ENCODE data around the gene NR1I3.

NR1I3 gene

GRCh38 chr1:161193561-161194235, 44.3 kb downstream of the NR1I3 start:
- DNase-seq: no peak

- peak; percentile 73 for DNase-seq
Observed at GRCh38 chr1:161192476-161193465, 45.2 kb downstream of the NR1I3 start.

- no peak for DNase-seq
Observed at GRCh38 chr1:161191971-161192370, 46.0 kb downstream of the NR1I3 start.

- no peak for DNase-seq
Observed at GRCh38 chr1:161190962-161191521, 47.0 kb downstream of the NR1I3 start.

GRCh38 chr1:161189036-161189435, 49.0 kb downstream of the NR1I3 start:
- no peak for DNase-seq

- no peak for DNase-seq
Observed at GRCh38 chr1:161188381-161188780, 49.6 kb downstream of the NR1I3 start.

GRCh38 chr1:161187311-161187710, 50.7 kb downstream of the NR1I3 start:
- no peak for DNase-seq

DNA sequence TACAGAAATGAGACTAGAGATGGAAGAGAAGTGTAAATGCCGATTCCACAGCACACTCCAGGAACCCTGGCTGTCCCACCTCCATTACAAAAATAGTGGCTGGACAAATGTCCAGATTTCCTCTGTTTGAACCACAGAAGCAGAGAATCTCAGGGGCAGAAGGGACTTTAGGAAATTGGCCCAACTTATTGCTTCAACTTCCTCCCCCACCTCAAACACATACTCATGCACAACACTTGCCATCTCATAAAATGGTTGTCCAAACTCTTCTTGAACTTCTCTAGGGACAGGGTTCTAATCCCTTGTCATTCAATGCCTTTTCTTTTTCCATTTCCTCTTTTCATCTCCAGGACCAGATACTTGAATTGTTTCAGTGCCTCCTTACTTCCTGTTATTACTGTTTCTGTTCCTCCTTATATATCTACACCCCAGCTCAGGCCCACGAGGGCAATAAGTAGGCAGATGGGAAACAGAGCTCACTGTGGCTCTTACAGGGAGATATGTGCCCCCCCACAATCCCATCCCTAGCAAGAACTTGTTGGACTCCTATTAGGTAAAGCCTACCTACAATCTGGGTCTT, 52.2 kb downstream of the NR1I3 start:
- DNase-seq: no peak

DNA sequence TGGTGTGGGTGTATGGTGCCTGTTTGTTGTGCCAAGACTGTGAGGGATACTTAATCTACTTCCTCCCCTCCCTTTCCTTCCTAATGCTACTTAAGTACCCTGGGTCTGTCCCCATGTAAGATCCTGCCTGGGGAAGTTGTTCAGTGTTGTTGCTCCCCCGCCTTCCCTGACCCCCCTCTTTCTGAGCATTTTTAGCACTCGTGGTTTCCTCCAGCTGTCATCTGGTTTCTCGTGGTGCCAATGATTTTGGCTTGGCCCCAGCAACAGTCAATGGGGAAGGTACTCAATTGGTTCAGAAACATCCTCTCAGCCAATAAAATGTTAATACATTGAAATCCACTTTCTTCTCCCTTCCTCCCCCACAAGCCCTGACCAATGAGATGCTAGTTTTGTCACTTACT, 52.7 kb downstream of the NR1I3 start:
- DNase-seq: peak; percentile 66

DNA sequence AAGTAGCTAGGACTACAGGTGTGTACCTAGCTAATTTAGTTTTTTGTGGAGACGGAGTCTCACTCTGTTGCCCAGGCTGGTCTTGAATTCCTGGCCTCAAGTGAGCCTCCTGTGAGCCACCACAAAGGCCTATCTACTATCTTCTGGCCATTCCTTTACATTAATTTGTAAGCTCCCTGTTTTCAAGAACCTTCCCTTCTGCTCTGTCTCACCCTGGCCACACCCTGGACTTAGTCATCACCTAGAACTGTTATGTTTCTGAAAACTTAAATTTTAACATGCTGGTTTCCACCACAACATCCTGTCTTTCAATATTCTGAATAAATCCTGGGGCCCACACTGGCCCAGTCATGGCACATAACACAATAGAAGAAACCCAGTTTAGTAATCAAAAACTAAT, 55.8 kb downstream of the NR1I3 start:
- peak; percentile 79 for DNase-seq

DNA sequence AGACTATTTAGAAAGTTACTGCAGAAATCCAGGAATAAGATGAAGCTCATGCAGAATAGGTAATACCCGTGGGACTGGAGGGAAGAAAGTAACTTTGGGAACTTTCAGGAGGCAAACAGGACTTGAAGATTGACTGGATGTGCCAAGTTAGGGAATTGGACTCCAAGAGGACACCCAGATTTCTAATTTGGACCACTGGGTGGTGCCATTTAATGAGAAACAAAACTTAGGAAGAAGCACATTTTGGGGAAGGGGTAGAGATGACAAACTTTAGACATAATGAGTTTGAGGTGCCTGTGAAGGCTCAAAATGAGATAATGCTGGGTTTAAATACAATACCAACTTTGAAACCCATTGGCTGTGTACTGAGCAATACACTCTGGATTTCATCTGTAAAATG, 57.4 kb downstream of the NR1I3 start:
- peak; percentile 22 for DNase-seq

DNA sequence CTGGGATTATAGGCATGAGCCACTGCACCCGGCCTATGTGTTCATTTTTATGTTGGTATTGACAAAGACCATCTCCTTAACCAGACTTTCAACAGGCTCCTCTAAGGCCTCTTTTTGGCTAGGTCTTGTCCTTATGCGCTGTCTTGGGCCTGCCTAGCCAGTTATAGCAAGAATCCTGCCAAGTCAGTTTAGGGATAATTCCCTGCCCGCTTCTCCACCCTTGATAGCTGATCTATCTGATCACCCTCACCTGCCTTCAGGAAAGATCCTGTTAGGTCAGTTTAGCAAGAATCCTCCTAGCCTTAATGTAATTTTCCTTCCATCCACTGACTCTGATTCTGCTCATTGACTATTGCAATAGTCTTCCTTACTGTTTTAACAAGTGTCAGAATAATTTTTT, 58.3 kb downstream of the NR1I3 start:
- no peak for DNase-seq

All from fibroblast of skin of back (primary cell).